Fibroblast of pulmonary artery (primary cell): Measurements from ENCODE around the gene SH3RF2.

Experiments used
- DNase-seq: peaks from one replicate; pipeline ENCODE4 v3.0.0-alpha.2; 2010; ENCODE audit warnings: low read depth
- H3K4me3 ChIP-seq: replicated peaks from 2 replicates; pipeline ENCODE4 v1.5.1; 2011; ENCODE audit warnings: low read depth, mild to moderate bottlenecking, control low read depth, low read length, moderate library complexity
- CTCF ChIP-seq: IDR thresholded peaks from 2 replicates; pipeline ENCODE4 v1.5.1; 2011; ENCODE audit warnings: mild to moderate bottlenecking, control low read depth, low read length, inconsistent platforms; ENCODE audit errors: missing control alignments

Gene SH3RF2

GRCh38 chr5:145976431-145977155 is 40.2 kb downstream of the SH3RF2 start:
- no peak for TF ChIP-seq CTCF
- DNase-seq = peak; percentile 65
- H3K4me3 ChIP-seq = no peak overlapping the region

- no peak for TF ChIP-seq CTCF
- no peak overlapping the region for H3K4me3 ChIP-seq
- no peak for DNase-seq
These were observed 41.8 kb downstream of the SH3RF2 start for GRCh38 chr5:145978171-145978570.

GRCh38 chr5:145978708-145979107 is 42.3 kb downstream of the SH3RF2 start:
- DNase-seq = no peak
- no peak overlapping the region for H3K4me3 ChIP-seq
- TF ChIP-seq CTCF = no peak

- H3K4me3 ChIP-seq = no peak overlapping the region
- no peak for TF ChIP-seq CTCF
- DNase-seq = no peak
These were observed 43.2 kb downstream of the SH3RF2 start for GRCh38 chr5:145979270-145980223.

- no peak for DNase-seq
- no peak for TF ChIP-seq CTCF
- no peak overlapping the region for H3K4me3 ChIP-seq
These were observed 43.9 kb downstream of the SH3RF2 start for GRCh38 chr5:145980259-145980658.

- no peak overlapping the region for H3K4me3 ChIP-seq
- no peak for DNase-seq
- TF ChIP-seq CTCF = peak; percentile 13
These were observed 44.3 kb downstream of the SH3RF2 start for GRCh38 chr5:145980718-145981117.
